Measurements from ENCODE around the gene PTH1R. TPM values are rescaled to one million over a fixed set of nuclear protein-coding genes. Genes with fewer than 3 reads are reported as not detected.

The PTH1R gene
- total RNA-seq, 1 donor from 2014 or later: not detected

DNA sequence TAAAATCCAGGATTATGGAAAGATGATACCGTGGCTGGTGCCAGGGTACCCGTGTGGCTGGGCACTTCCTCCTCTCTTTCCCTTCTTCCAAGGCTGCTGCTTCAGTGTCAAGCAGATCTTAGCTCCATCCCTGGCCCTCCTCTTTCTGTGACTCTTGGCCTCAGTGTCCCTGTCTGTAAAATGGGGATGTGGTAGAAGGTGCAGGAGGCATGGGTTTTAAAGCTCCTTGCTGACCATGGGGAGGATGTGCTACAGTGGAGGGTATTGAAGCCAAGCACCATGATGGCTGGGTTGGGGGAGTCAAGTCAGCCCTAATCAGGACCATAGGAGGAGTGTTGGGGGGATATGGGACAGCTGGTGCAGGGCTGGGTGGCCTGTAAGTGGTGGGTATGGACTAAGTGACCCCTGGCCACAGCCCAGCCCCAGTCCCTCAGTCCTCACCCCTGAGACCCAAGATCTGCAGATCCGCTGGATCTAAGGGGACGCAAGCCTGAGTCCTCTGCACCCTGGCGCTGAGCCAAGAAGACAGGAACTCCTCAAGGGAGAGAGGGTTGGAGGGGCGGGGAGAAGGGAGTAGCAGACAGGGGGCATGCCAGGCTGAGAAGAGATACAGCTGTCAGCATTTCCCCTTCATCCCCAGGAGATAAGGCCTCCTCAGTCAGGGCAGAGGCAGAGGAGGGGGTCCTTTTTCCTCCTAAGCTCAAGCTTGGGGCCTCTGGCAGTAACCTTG is 12.0 kb downstream of the PTH1R start:
- H3K9me3 ChIP-seq (ENCODE audit: low read depth): no peaks in the 10 kb centered on the region
- no peak overlapping the region for H3K4me2 ChIP-seq
- Mint-ChIP-seq H3K36me3 (no peaks in the 10 kb centered on the region), H3K27me3 (ENCODE audit: insufficient read depth, low read depth) (peaks cover 29% of the 10 kb centered on the region), H3K9me3 (no peaks in the 10 kb centered on the region), H3K4me3 (no peak overlapping the region), H3K4me1 (peaks cover 31% of the 10 kb centered on the region), H3K27ac (no peak overlapping the region)
- H3K79me2 ChIP-seq (ENCODE audit: low read depth): no peaks in the 10 kb centered on the region
- H3K9ac ChIP-seq: no peak overlapping the region
- peaks cover 5% of the 10 kb centered on the region for H4K20me1 ChIP-seq (ENCODE audit: low read depth)
- H3F3A ChIP-seq (ENCODE audit: low read depth): no peaks in the 10 kb centered on the region
- no peak overlapping the region for H2AFZ ChIP-seq (replicated peaks)
- no peaks in the 10 kb centered on the region for H3K36me3 ChIP-seq
- no peak for DNase-seq (ENCODE audit: low spot score)
- no peak for TF ChIP-seq EZH2 (IDR thresholded peaks at IDR 0.05)
- no peak for TF ChIP-seq EZH2phosphoT487 (IDR thresholded peaks at IDR 0.05)
- TF ChIP-seq CTCF (IDR thresholded peaks at IDR 0.05): no peak
- H3K27ac ChIP-seq: no peak overlapping the region
- H3K4me1 ChIP-seq: no peaks in the 10 kb centered on the region
- H3K4me3 ChIP-seq: no peak overlapping the region
- H3K27me3 ChIP-seq: peaks cover 97% of the 10 kb centered on the region

DNA sequence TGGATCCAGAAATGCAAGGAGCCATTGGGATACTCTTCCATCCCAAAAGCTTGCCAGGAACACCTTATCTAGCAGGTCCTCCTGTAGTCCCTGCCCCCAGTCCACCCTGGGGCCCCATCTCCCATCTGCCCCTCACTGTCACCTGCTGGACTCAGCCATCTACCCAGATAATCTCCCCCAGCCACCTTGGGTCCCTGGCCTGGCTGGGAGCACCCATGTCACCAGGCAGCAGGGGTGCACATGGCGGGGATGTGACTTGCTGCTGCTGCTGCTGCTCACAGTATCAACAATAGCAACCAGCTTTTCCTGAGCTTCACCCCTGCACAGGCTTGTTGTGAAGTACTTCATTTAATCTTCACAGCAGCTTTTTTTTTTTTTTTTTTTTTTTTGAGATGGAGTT is 12.6 kb downstream of the PTH1R start:
- TF ChIP-seq EZH2 (IDR thresholded peaks at IDR 0.05): no peak
- TF ChIP-seq CTCF (IDR thresholded peaks at IDR 0.05): no peak
- TF ChIP-seq EZH2phosphoT487 (IDR thresholded peaks at IDR 0.05): no peak
- Histone ChIP-seq H3K4me3 (no peak overlapping the region), H4K20me1 (ENCODE audit: low read depth) (no peaks in the 10 kb centered on the region), H3K9me3 (ENCODE audit: low read depth) (no peaks in the 10 kb centered on the region), H3K79me2 (ENCODE audit: low read depth) (no peaks in the 10 kb centered on the region), H3K4me2 (no peak overlapping the region), H3F3A (ENCODE audit: low read depth) (no peaks in the 10 kb centered on the region), H3K27me3 (peaks cover 91% of the 10 kb centered on the region), H3K27ac (no peak overlapping the region), H3K4me1 (no peaks in the 10 kb centered on the region), H3K9ac (no peak overlapping the region), H3K36me3 (no peaks in the 10 kb centered on the region), H2AFZ (replicated peaks) (no peak overlapping the region)
- no peak overlapping the region for H3K27ac Mint-ChIP-seq
- peaks cover 26% of the 10 kb centered on the region for H3K4me1 Mint-ChIP-seq
- H3K9me3 Mint-ChIP-seq: no peaks in the 10 kb centered on the region
- H3K27me3 Mint-ChIP-seq (ENCODE audit: insufficient read depth, low read depth): peaks cover 23% of the 10 kb centered on the region
- H3K36me3 Mint-ChIP-seq: no peaks in the 10 kb centered on the region
- no peak for DNase-seq (ENCODE audit: low spot score)
- H3K4me3 Mint-ChIP-seq: no peak overlapping the region

- Histone ChIP-seq H3K27me3 (peaks cover 81% of the 10 kb centered on the region), H2AFZ (replicated peaks) (no peak overlapping the region), H3K79me2 (ENCODE audit: low read depth) (no peaks in the 10 kb centered on the region), H3F3A (ENCODE audit: low read depth) (no peaks in the 10 kb centered on the region), H3K27ac (no peak overlapping the region), H4K20me1 (ENCODE audit: low read depth) (no peaks in the 10 kb centered on the region), H3K4me2 (no peak overlapping the region), H3K4me3 (no peak overlapping the region), H3K9me3 (ENCODE audit: low read depth) (no peaks in the 10 kb centered on the region), H3K9ac (no peak overlapping the region), H3K36me3 (no peaks in the 10 kb centered on the region), H3K4me1 (no peaks in the 10 kb centered on the region)
- H3K27ac Mint-ChIP-seq: no peak overlapping the region
- DNase-seq (ENCODE audit: low spot score): no peak
- TF ChIP-seq EZH2 (IDR thresholded peaks at IDR 0.05) (no peak), CTCF (IDR thresholded peaks at IDR 0.05) (no peak), EZH2phosphoT487 (IDR thresholded peaks at IDR 0.05) (no peak)
- H3K4me3 Mint-ChIP-seq: no peak overlapping the region
- no peaks in the 10 kb centered on the region for H3K36me3 Mint-ChIP-seq
- peaks cover 18% of the 10 kb centered on the region for H3K27me3 Mint-ChIP-seq (ENCODE audit: insufficient read depth, low read depth)
- peaks cover 25% of the 10 kb centered on the region for H3K4me1 Mint-ChIP-seq
- H3K9me3 Mint-ChIP-seq: no peaks in the 10 kb centered on the region
These were observed 13.6 kb downstream of the PTH1R start for GRCh38 chr3:46891132-46891531.

All from neural progenitor cell (in vitro differentiated cells).